ENCODE data around the gene ITPR2.
"Not testable (repeated sequence)": the region's sequence is repeated elsewhere in the genome, so short reads cannot be mapped to it uniquely, and the experiment has no call there.

ITPR2 gene

DNA sequence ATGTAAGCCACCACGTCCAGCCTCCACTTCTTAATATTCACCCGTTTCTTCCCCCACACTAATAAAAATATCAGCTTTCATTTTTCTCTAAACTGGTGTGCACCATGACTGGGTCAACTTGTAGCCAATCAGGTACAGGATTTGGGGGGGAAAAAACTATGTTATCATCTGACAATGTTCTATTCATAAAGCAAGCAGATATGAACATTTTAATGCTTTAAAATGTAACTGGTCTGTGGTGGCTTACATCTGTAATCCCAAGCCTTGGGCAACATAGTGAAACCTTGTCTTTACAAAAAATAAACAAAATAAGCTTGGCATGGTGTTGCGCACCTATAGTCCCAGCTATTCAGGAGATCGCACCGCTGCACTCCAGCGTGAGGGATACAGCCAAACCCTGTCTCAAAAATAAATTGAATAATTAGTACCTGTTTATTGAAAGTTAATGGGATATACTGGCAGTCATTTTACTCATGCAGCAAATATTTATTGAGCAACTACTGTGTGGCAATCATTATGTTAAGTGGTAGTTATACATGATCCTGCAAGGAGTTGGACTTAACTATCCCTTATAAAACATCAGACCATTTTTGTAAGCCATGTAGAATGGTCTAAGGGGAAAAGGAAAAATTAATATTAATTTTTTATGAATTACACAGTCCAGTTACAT lies 15.3 kb upstream of the ITPR2 start:
- DNase-seq (ENCODE audit: low read depth in 2 of 2): no peak

DNA sequence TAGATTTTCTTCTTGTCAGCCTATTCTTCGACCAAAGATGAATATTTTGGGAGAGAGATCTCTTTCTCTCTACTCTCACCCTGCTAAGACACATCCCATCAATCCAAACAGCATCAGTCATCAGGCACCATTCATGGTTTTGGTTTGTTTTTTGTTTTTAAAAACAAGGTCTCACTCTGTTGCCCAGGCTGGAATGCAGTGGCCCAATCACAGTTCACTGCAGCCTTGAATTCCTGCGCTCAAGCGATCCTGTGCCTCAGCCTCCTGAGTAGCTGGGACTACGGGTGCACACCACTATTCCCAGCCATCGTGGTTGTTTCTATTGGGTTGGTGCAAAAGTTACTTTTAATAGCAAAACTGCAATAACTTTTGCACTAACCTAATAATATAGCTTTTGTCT lies 14.4 kb upstream of the ITPR2 start:
- no peak for DNase-seq (ENCODE audit: low read depth in 2 of 2)

DNA sequence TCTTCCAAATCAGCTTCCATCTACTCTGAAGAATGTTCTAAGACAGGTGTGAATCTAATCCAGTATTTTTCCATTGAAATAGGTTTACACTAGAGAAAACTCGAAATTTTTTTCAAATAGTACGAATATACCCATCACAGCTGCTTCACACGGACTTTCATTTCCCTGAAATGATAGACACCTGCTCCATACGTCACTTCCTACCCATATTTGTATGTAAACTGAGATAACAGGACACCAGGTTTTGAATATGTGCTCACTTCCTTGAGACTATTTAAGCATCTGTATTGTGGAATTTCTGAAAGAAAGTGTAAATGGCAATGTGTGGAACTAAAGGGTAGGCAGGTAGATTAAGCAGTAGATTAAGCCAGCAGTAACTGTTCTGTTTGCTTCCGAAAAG lies 13.4 kb upstream of the ITPR2 start:
- DNase-seq (ENCODE audit: low read depth in 2 of 2): no peak

DNA sequence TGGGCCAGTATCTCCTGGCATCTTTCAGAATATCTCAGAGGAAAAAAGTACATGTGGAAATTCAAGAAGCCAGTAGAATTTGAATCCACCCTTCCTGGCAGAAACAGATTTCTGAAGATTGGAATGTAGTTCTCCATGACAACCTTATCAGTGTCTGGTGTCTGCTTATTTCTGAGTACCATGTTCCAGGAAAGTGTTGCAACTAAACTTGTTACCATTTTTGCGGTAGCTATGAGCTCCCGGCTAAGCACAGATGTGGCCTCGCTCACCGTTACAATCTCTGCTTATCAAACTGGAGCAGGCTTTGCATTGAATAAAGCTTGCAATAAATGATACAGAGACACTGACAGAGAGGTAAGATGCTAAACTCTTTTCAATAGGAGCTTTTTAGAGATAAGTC lies 13.0 kb upstream of the ITPR2 start:
- DNase-seq (ENCODE audit: low read depth in 2 of 2): no peak

DNA sequence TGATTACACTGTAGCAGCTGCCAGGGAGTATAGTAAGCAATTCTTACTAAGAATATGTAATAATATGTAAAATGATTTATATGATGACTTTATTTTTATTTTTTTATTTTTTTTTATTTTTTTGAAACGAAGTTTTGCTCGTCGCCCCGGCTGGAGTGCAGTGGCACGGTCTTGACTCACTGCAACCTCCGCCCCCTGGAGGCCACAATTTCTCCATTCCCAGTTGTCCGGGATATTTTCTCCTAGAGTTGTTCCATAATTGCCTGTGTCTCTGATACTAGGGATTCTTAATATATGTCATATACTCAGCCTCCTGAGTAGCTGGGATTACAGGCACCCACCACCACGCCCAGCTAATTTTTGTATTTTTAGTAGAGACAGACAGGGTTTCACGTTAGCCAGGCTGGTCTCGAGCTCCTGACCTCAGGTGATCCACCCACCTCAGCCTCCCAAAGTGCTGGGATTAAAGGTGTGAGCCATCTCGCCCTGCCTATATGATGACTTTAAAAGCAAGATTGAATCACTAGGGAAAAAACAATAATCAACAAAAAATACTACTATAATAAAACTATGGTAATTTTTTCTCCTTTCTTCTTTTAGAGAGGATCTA lies 12.2 kb upstream of the ITPR2 start:
- DNase-seq (ENCODE audit: low read depth in 2 of 2): no peak

DNA sequence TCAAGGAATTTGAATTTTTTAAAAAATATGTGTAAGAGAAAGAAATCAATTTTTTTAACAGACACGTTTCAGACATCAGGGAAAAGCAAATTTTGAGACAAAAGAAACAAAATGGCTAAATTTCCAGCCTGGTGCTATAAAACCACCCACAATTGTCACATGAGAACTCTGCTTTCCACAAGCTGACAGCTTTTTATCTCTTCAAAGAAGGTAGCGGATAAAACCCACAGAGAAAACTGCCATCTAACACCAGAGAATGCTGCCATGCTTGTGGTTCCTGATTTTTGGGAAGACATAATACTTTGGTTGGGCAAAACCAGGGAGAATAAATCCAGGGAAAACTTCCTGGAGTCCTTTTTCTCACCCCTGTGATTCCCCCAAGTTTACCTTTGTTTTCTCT lies 10.3 kb upstream of the ITPR2 start:
- no peak for DNase-seq (ENCODE audit: low read depth in 2 of 2)

DNA sequence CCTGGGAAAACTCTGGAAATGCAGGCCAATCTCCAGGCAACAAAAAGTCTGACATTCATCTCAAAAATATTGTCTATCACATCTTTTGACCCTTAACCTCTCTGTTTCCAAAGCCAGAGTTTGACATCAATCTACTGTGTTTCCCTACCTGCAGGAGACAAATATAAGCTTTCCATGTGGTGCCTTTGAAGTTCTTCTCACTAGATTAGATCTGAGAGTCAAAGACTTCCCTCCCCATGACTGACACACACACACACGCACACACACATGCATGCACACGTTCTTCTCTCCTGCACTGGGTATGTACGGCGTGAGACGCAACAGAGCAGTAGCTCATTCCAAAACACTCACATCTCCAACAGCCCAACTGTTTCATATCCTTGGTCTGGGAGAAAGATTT lies 8.1 kb upstream of the ITPR2 start:
- DNase-seq (ENCODE audit: low read depth in 2 of 2): no peak

DNA sequence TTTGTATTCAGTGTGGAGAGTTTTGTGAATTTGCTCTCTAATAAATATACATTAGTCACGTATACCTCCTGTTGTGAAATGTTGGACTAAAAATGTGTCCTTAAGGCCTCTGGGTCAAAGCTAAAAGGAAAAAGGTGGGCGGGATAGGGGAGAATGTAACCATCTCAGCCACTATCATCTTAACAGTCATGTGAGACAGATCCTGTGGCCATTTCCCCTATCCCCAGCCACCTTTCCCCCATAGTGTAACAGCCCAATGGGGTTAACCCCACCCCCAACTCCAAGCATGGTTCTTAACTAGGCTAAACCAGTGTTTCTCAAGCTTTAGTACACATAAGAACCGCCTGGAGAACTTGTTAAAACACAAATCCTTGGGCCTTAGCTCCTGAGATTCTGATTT lies 6.5 kb upstream of the ITPR2 start:
- no peak for DNase-seq (ENCODE audit: low read depth in 2 of 2)

DNA sequence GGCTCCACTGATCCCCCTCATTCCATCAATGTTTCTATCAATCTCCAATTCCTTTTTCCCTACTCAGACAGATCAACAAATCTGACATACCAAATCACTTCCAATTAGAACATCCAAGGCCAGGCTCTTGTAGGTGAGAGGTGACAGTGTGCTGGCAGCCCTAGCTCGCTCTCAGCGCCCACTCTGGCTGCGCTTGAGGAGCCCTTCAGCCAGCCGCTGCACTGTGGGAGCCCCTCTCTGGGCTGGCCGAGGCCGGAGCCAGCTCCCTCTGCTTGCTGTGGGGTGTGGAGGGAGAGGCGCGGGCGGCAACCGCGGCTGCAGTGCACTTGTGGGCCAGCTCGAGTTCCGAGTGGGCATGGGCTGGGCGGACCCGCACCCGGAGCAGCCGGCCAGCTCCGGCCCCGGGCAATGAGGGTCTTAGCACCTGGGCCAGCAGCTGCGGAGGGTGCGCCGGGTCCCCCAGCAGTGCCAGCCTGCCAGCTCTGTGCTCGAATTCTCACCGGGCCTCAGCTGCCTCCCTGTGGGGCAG lies 6.0 kb upstream of the ITPR2 start:
- DNase-seq (ENCODE audit: low read depth in 2 of 2): no peak

DNA sequence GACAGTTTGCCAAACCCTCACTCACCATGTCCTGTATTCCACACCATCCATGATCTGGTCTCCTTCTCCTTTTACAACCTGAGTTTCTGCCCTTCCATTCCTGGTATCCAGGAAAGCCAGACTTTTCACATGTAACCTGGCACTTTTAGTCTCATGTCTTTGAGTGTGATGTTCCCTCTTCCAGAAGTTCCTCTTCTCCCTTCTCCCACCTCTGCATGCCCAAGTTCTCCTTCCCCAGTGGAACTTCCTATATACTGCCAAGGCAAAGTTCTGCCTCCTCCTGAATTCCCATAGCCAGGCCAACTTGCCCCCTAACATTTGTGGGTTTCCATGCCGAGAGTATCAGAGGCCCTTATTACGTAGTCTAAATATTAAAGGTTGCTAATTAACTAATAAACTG lies 3.2 kb upstream of the ITPR2 start:
- no peak for DNase-seq (ENCODE audit: low read depth in 2 of 2)

DNA sequence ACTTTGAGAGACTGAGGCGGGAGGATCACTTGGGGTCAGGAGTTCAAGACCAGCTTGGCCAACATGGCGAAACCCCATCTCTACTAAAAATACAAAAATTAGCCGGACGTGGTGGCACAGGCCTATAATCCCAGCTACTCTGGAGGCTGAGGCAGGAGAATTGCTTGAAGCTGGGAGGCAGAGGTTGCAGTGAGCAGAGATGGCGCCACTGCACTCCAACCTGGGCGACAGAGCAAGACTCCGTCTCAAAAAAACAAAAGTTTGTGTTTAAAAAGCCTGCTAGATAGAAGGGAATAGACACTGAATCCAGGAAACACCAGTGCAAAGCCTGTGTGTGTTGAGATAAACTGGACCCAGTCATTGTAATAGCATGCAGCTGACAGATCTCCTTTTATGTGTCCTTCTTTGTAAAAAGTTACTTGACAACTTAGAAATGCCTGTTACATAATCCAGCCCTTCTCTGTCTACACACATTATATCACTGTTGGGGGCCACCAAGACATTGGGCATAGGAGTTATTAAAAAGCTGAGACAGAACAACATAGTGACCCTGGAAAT lies 1.6 kb upstream of the ITPR2 start:
- DNase-seq (ENCODE audit: low read depth in 2 of 2): not testable (repeated sequence)

DNA sequence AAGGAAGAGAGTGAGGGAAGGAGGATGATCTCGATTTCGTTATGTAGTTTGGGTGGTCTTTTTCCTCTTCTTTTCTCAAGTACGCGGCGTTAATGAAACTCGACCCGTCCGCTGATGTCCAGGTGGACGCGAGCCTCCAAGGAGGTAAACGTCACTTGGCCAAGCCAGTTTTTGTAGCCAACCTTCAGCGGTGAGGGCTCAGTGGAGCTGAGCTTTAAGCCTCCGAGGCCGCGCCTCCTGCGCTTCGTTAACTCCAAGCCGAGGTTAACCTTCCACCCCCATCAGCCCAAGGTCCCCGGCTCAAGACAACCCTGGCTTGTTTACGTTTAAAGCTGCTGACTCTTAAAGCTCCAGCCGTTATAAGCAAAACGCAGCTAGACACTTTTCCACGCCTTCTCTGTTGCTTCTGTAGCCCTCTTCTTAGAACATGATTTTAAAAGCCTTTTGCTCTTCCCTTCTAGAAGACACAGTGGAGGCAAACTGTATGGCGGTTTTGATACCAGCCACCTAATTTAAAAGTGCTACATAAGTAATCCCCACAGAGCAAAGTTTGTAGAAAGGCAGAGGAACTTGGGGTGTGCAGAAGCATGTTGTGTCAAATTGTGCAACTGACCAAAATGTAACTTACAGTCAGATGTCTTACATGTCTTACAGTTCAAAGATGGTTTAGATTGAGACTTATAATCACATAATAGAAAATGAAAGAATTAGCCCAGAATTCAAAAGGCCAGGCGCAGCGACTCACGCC lies 923 bp upstream of the ITPR2 start:
- DNase-seq (ENCODE audit: low read depth in 2 of 2): peak in 1 of 2 donors; percentile 27

DNA sequence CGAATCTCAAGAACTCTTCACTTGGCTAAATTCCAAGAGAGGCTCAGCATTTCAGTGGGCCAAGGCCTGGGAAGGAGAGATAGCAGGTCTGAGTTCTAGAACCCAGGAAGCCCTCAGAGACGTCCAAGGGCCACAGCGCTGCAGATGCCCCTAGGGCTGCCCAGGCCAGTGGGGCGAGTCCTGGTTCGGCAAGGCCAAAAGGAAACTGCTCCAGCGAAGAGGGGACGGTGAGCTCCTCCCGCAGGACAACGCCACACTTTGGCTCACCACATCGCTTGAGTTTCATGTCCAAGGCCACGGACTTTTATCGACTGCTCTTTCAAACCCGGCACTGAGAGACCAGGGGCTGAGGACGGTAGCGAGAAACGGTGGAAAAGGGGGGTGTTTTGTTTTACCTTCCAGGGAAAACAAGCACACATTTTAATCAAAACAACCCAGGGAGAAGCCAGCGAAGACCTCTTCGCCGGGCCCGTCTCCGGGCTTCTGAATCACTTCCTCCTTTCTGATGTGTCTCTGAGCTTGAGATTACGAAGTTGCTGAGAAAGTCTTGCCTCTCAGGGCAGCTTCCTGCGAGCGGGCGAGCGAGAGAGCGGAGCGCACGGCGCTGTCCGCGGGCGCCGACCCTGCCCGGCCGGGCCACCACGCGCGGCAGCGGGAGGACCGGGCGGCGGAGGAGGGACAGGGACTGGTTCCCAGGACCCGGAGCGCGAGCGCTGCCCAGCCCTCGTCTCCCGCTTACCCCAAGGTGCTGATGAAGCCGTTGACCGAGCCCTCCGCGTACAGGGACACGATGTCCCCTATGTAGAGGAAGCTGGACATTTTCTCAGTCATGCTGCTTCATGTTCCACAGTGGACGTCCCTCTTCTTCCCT lies 808 bp downstream of the ITPR2 start:
- DNase-seq (ENCODE audit: low read depth in 2 of 2): peak; percentile 36 to 55

DNA sequence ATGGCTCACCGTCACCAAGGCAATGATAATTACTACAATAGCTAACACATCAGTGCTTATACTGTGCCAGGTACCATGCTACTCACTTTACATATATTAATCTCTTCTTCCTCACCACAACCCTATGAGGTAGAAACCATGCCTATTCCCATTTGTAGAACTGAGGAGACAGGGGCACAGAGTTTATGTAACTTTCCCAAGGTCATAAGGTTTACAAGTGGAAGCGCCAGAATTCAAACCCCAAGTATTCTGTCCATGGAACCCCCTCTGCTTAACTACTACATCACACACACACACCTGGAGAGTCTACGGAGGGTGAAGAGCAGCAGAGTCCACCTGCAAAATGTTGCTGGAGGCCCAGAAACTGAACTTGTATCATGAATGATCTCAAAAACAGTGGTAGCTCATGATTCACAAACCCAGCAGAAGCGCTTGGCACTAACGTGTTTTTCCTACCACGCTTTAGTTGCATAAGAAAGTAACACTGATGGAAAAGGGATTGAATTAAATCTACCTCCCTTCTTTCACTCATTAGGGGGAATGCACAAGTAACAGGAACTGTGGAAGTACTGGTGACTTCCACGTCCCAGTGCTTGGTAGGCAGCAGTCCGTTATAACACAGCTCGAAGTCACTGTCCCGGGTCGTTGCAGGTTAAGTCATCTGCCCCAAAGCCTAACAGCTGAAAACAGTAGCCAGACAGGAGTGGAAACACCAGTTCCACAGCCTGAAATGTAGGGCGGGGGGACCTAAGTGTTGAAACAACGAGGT lies 2.0 kb downstream of the ITPR2 start:
- no peak for DNase-seq (ENCODE audit: low read depth in 2 of 2)

DNA sequence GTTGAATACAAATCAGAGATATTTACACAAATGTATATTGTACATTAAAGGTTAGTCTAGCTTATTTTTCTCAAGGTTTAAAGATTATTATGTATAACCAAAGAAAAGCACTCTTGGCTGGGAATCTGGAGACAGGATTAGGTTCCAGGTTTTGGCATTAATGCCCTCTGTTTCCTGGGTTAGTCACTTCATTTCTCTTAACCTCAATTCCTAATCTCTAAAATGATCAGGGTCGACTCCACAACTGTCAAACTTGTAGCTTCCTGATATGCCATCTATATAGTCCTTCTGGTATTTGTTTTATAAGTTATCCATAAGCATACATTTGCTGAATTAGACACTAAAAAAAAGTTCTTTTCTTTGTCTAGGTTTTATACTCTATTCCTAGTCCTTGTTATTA lies 2.6 kb downstream of the ITPR2 start:
- DNase-seq (ENCODE audit: low read depth in 2 of 2): no peak

DNA sequence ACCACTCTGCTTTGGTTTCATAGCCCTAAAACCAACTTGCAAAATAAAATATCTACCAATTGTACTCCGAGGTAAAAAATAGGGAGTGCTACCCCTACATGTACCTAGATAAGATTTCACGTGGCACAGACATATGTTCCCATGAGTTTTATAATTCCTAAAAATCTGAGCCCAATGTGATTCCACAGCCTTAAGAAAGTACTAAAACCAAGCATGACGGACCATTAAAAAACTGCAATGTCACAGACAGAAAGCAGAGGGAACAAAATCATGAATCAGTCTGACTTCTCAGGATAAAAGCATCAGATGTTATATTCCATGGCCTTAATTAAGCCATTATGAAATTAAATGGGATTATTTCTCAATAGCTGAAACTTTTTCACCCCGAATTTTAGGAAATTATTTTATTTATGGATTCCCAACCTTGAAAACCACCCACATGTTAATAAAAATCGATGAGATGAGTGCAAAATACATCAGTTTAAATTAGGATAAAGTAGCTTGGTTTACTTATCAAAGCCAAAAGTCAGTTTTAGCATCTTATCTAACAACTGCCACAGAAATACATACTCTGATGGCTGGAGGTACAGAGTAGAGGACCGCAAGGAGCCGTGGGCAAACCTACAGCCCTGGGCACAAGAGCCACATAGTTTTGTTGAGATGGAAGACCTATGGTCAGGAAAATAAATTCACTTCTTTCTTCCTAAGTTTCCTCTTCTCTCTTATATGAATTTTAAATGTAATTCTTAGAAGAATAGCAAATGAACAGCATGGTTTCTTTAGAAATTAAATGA lies 4.5 kb downstream of the ITPR2 start:
- DNase-seq (ENCODE audit: low read depth in 2 of 2): no peak

DNA sequence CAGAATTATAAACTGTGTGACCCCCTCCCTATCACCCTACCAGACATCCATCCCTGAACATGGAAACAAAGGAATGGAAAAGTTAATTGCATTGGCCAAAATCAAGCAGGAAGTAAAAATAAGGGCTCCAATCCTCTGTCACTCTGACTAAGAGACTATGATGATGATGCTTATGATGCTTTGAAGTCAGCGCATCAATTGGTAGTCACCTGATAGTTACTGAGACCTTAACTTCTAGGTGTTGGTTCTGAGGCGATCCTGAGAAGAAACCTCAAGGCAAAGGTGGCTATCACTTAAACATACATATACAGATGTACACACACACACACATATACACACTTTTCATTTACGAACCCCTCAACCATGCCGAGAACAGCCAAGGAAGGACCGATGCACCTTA lies 6.6 kb downstream of the ITPR2 start:
- DNase-seq (ENCODE audit: low read depth in 2 of 2): no peak

DNA sequence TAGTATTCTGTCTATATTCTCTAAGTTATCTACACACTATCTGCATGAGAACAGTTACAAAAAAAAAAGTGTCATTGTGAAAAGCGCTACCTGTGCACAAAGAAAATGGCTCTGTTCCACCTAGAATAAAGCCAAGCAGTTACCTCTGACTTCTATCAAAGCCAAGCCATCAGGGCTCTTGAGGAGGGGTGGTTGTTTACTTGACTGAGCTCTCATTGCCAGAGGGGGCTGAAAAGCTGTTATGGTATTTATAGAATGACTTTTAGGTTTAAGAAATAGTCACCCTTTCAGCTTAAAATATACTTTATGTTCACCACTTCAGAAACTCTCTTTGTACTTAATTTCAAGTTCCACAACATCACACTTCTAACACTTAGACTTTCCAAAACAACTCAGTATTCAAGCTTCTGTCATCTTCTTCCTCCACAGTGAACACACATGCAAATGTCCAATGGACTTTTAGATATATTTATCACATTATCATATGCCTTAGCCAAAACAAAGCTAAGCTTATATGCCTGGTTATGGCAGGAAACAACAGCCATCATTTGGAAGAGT lies 7.5 kb downstream of the ITPR2 start:
- no peak for DNase-seq (ENCODE audit: low read depth in 2 of 2)

DNA sequence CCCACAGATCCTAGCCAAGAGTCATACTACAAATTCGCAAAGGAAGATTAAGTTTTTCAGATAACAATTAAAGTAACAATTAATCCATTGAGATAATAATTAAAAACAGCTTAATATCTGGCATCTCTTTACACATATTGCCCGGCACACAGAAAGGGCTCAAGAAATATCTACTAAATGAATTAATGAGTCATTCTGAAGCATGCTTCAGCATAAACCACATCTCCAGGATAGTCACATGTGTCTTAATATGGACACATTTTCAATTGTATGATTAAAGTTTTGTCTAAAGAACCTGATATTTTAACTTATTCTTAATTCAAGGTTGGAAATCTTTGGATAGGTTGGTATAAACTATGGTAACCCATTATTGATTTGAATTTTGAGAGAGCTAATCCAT lies 9.6 kb downstream of the ITPR2 start:
- DNase-seq (ENCODE audit: low read depth in 2 of 2): no peak

DNA sequence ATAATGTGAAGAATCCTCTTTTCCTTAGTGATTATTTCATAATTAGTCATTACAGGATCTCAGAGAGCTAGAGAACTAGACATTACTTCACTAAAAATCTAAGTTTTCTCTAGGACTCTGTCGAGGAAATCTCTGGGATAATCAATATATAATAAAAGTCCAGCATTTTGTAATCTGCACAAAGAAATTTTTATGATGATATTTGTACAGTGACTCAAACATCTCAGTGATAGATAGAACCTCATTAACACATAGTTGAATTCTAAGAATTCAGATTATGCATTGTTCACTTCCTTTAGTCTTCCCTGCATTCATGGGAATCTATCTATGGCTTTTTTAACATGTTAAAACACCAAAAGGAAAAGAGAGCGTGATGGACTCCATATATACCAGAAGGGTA lies 11.0 kb downstream of the ITPR2 start:
- no peak for DNase-seq (ENCODE audit: low read depth in 2 of 2)
